Pancreas (tissue), 10 donors: ENCODE results near the gene PNO1. TPM values are rescaled to one million over a fixed set of nuclear protein-coding genes. Genes with fewer than 3 reads are reported as not detected.

Source experiments
- ATAC-seq, 4 donors: fragments of 200-7000 bp; cut with Tn5 transposase; one replicate each; pipeline versions ENCODE4 v1.8.0 to v1.9.1; 2020; ENCODE audit warnings: mild to moderate bottlenecking in 4 of 4, moderate library complexity in 4 of 4
- DNase-seq, 6 donors: peaks; one replicate each; pipeline ENCODE4 v3.0.0-alpha.2; 2020
- FAIRE-seq: peaks from 2 replicates; lab custom pipeline; 2012; peaks lifted over from hg19 to GRCh38; lab: Jason Lieb, UNC
- H3K27ac ChIP-seq, 4 donors: fragments of 200-600 bp; sonication (generic); 1 replicate in 3 of 4; 2 replicates in 1 of 4; pipeline versions ENCODE4 v1.5.0 to v1.8.0; 2020
- H3K27me3 ChIP-seq, 4 donors: fragments of 200-600 bp; one replicate each; pipeline ENCODE4 v1.8.0; 2021
- H3K36me3 ChIP-seq, 3 donors: fragments of 200-600 bp; sonication (generic) in 1 of 3; one replicate each; pipeline versions ENCODE4 v1.5.0 to v1.8.0; 2020 to 2021
- H3K4me1 ChIP-seq, 3 donors: fragments of 200-600 bp; one replicate each; pipeline ENCODE4 v1.8.0; 2021
- H3K4me3 ChIP-seq, 4 donors: fragments of 200-600 bp; sonication (generic) in 2 of 4; one replicate each; pipeline versions ENCODE4 v1.5.0 to v1.8.0; 2020 to 2021
- H3K9me3 ChIP-seq, 4 donors: fragments of 200-600 bp; one replicate each; pipeline ENCODE4 v1.8.0; 2021
- CTCF ChIP-seq, 4 donors: fragments of 200-600 bp; sonication (generic) in 3 of 4; IDR thresholded peaks; one replicate each; pipeline versions ENCODE4 v1.5.0 to v1.8.0; 2021; ENCODE audit warnings: antibody characterized with exemption in 4 of 4
- WGBS, 2 donors: extraction: QIAGEN DNeasy Blood & Tissue Kit; methylation state at CpG; one replicate each; pipeline ENCODE4 v1.1.7; 2013; 5-methylcytosine and 5-hydroxymethylcytosine counted together
- intact Hi-C, 3 donors: fragments of 100-400 bp; cut with DNase I; formaldehyde crosslinking; loops; one replicate each; pipeline versions ENCODE4 v1.11.1 to v1.14.2; 2022
- polyA plus RNA-seq, 2 donors: library from polyadenylated mRNA; stranded (reverse); fragments of 200-250 nt; gene quantifications; one replicate each; pipeline ENCODE4 v1.2.3, GENCODE V29; 2013
- total RNA-seq, 6 donors: library from RNA; stranded (reverse); fragmentation: NEBNext Ultra II Directional in 4 of 6; extraction: Animal tissue kit (Norgen Biotek cat#: 25700) in 4 of 6; gene quantifications; one replicate each; pipeline versions ENCODE4 v1.2.1 to v1.2.4, GENCODE V29; 2021 to 2023
- donor health status: healthy with polysubstance abuse.
- donor health status: DM: no; HTN: no; CAD: no; lungs with moderate emphysema.
- donor health status: DM: no; HTN: no; CAD: no.
- donor health status: control.
- donor health status: control.
- donor health status: Bipolar disorder and iron deficiency.
- donor health status: DM: yes; HTN: yes; CAD: no.
- donor health status: DM: no; HTN: no; CAD: no.
- donor health status: DM: no; HTN: no; CAD: no.
- donor health status: DM: yes; HTN: yes; CAD: no.

Gene PNO1
- total and polyA plus RNA-seq, 8 donors, result 3.5 to 8.2 (median 5.3) TPM

- TF ChIP-seq CTCF (IDR thresholded peaks at IDR 0.05), result no peak
- WGBS, 2 donors, result 35 to 40% methylated on average over 5 of the region's 5 CpGs
- no peak for FAIRE-seq
- Histone ChIP-seq H3K27ac (no peak overlapping the region), H3K4me3 (no peak overlapping the region), H3K9me3 (no peaks in the 10 kb centered on the region), H3K4me1 (peaks cover 0 to 40% (median 40%) of the 10 kb centered on the region in 3 donors), H3K36me3 (peaks cover 0 to 5% (median 0%) of the 10 kb centered on the region in 3 donors), H3K27me3 (no peaks in the 10 kb centered on the region)
- DNase-seq, result no peak
- peak in 3 of 4 donors; percentile 33 to 51 (median 41) for ATAC-seq
- intact Hi-C loops, result no loop called here
Measured at GRCh38 chr2:68188831-68189230, 31.1 kb downstream of the PNO1 start.

GRCh38 chr2:68189991-68190784 is 32.5 kb downstream of the PNO1 start:
- no peak overlapping the region for H3K4me3 ChIP-seq
- peaks cover 3 to 51% (median 47%) of the 10 kb centered on the region in 3 donors for H3K4me1 ChIP-seq
- no peak for ATAC-seq
- no peak overlapping the region for H3K27ac ChIP-seq
- peaks cover 0 to 5% (median 0%) of the 10 kb centered on the region in 3 donors for H3K36me3 ChIP-seq
- no peak for DNase-seq
- TF ChIP-seq CTCF (IDR thresholded peaks at IDR 0.05), result no peak
- no peaks in the 10 kb centered on the region for H3K27me3 ChIP-seq
- no peak for FAIRE-seq
- WGBS, 2 donors, result 86 to 88% methylated on average over 15 of the region's 15 CpGs
- intact Hi-C loops, result no loop called here
- no peaks in the 10 kb centered on the region for H3K9me3 ChIP-seq

- ATAC-seq (peak; percentile 32 to 51 (median 45)), DNase-seq (no peak), FAIRE-seq (no peak)
- Histone ChIP-seq H3K27ac (no peak overlapping the region), H3K36me3 (peaks cover 0 to 4% (median 0%) of the 10 kb centered on the region in 3 donors), H3K4me1 (peaks cover 5 to 61% (median 56%) of the 10 kb centered on the region in 3 donors), H3K27me3 (no peaks in the 10 kb centered on the region), H3K9me3 (no peaks in the 10 kb centered on the region), H3K4me3 (no peak overlapping the region)
- 57 to 62% methylated on average over 3 of the region's 3 CpGs for WGBS, 2 donors
- TF ChIP-seq CTCF (IDR thresholded peaks at IDR 0.05), result no peak
- intact Hi-C loops, result no loop called here
Measured at GRCh38 chr2:68190991-68191731, 33.5 kb downstream of the PNO1 start.

GRCh38 chr2:68193144-68193543 is 35.5 kb downstream of the PNO1 start:
- no peaks in the 10 kb centered on the region for H3K9me3 ChIP-seq
- H3K27ac ChIP-seq, result no peak overlapping the region
- FAIRE-seq, result no peak
- H3K36me3 ChIP-seq, result no peaks in the 10 kb centered on the region
- 47 to 64% methylated on average over 3 of the region's 3 CpGs for WGBS, 2 donors
- H3K4me1 ChIP-seq, result peaks cover 5 to 46% (median 45%) of the 10 kb centered on the region in 3 donors
- intact Hi-C loops, result no loop called here
- no peak for TF ChIP-seq CTCF (IDR thresholded peaks at IDR 0.05)
- no peak overlapping the region for H3K4me3 ChIP-seq
- DNase-seq, result no peak
- no peak for ATAC-seq
- no peaks in the 10 kb centered on the region for H3K27me3 ChIP-seq
